Measurements from ENCODE around the gene LIPC.

- TF ChIP-seq, protein P1, sequence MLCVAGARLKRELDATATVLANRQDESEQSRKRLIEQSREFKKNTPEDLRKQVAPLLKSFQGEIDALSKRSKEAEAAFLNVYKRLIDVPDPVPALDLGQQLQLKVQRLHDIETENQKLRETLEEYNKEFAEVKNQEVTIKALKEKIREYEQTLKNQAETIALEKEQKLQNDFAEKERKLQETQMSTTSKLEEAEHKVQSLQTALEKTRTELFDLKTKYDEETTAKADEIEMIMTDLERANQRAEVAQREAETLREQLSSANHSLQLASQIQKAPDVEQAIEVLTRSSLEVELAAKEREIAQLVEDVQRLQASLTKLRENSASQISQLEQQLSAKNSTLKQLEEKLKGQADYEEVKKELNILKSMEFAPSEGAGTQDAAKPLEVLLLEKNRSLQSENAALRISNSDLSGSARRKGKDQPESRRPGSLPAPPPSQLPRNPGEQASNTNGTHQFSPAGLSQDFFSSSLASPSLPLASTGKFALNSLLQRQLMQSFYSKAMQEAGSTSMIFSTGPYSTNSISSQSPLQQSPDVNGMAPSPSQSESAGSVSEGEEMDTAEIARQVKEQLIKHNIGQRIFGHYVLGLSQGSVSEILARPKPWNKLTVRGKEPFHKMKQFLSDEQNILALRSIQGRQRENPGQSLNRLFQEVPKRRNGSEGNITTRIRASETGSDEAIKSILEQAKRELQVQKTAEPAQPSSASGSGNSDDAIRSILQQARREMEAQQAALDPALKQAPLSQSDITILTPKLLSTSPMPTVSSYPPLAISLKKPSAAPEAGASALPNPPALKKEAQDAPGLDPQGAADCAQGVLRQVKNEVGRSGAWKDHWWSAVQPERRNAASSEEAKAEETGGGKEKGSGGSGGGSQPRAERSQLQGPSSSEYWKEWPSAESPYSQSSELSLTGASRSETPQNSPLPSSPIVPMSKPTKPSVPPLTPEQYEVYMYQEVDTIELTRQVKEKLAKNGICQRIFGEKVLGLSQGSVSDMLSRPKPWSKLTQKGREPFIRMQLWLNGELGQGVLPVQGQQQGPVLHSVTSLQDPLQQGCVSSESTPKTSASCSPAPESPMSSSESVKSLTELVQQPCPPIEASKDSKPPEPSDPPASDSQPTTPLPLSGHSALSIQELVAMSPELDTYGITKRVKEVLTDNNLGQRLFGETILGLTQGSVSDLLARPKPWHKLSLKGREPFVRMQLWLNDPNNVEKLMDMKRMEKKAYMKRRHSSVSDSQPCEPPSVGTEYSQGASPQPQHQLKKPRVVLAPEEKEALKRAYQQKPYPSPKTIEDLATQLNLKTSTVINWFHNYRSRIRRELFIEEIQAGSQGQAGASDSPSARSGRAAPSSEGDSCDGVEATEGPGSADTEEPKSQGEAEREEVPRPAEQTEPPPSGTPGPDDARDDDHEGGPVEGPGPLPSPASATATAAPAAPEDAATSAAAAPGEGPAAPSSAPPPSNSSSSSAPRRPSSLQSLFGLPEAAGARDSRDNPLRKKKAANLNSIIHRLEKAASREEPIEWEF (IDR thresholded peaks at IDR 0.05; ENCODE audit: insufficient replicate concordance, low read depth, low read length) = no peak
- TF ChIP-seq, protein P2, sequence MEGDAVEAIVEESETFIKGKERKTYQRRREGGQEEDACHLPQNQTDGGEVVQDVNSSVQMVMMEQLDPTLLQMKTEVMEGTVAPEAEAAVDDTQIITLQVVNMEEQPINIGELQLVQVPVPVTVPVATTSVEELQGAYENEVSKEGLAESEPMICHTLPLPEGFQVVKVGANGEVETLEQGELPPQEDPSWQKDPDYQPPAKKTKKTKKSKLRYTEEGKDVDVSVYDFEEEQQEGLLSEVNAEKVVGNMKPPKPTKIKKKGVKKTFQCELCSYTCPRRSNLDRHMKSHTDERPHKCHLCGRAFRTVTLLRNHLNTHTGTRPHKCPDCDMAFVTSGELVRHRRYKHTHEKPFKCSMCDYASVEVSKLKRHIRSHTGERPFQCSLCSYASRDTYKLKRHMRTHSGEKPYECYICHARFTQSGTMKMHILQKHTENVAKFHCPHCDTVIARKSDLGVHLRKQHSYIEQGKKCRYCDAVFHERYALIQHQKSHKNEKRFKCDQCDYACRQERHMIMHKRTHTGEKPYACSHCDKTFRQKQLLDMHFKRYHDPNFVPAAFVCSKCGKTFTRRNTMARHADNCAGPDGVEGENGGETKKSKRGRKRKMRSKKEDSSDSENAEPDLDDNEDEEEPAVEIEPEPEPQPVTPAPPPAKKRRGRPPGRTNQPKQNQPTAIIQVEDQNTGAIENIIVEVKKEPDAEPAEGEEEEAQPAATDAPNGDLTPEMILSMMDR (IDR thresholded peaks at IDR 0.05 in 2 of 3, conservative IDR thresholded peaks at IDR 0.05 in 1 of 3; ENCODE audit: control insufficient read depth in 2 of 3, extremely low read depth in 1 of 3, insufficient read depth in 1 of 3, low read depth in 3 of 3, low read length in 3 of 3) = no peak
- TF ChIP-seq EED (IDR thresholded peaks at IDR 0.05; ENCODE audit: low read depth) (no peak), EGR1 (IDR thresholded peaks at IDR 0.05; ENCODE audit: borderline replicate concordance in 1 of 2, low read depth in 2 of 2, low read length in 2 of 2) (no peak), JUND (IDR thresholded peaks at IDR 0.05; ENCODE audit: low read depth, low read length) (no peak), ZNF207 (IDR thresholded peaks at IDR 0.05; ENCODE audit: borderline replicate concordance) (no peak), RCOR1 (conservative IDR thresholded peaks at IDR 0.05; ENCODE audit: low read depth, low read length) (no peak), TBL1XR1 (IDR thresholded peaks at IDR 0.05; ENCODE audit: low read depth, low read length) (no peak), ETV6 (conservative IDR thresholded peaks at IDR 0.05 in 1 of 2, IDR thresholded peaks at IDR 0.05 in 1 of 2; ENCODE audit: borderline replicate concordance in 1 of 2, low read depth in 1 of 2) (no peak)
- TF ChIP-seq, protein P3, sequence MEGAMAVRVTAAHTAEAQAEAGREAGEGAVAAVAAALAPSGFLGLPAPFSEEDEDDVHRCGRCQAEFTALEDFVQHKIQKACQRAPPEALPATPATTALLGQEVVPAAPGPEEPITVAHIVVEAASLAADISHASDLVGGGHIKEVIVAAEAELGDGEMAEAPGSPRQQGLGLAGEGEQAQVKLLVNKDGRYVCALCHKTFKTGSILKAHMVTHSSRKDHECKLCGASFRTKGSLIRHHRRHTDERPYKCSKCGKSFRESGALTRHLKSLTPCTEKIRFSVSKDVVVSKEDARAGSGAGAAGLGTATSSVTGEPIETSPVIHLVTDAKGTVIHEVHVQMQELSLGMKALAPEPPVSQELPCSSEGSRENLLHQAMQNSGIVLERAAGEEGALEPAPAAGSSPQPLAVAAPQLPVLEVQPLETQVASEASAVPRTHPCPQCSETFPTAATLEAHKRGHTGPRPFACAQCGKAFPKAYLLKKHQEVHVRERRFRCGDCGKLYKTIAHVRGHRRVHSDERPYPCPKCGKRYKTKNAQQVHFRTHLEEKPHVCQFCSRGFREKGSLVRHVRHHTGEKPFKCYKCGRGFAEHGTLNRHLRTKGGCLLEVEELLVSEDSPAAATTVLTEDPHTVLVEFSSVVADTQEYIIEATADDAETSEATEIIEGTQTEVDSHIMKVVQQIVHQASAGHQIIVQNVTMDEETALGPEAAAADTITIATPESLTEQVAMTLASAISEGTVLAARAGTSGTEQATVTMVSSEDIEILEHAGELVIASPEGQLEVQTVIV (IDR thresholded peaks at IDR 0.05; ENCODE audit: borderline replicate concordance, partially characterized antibody) = no peak
Measured at GRCh38 chr15:58501636-58502188, 69.9 kb downstream of the LIPC start.

Data from GM12878 (cell line).